Measurements from ENCODE around the gene TIMM13.

DNA sequence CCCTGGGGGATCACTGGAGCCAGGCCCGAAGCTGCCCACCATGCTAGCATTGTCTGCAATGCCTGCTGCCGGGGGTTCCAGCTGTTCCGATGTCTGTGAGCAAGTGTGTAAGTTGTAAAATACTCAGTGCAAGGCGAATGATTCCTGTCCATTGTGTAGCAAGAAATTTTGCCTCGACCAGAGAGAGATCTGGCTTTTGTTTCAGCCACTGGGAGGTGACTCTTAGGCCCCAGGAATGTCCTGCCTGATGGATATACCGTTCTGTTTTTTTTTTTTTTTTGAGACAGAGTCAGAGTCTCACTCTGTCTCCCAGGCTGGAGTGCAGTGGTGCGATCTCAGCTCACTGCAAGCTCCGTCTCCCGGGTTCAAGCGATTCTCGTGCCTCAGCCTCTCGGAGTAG, 41.2 kb upstream of the TIMM13 start:
- no peak for TF ChIP-seq GATA2 (IDR thresholded peaks at IDR 0.05; ENCODE audit: low read depth, low read length)
- no peak for TF ChIP-seq GATA3 (IDR thresholded peaks at IDR 0.05; ENCODE audit: low read depth, low read length)

Measured in SH-SY5Y (cell line).